Thyroid gland (tissue), 4 donors: ENCODE results near the gene MRM2. TPM values are rescaled to one million over a fixed set of nuclear protein-coding genes. Genes with fewer than 3 reads are reported as not detected.

Source experiments
- DNase-seq, 2 donors: peaks; one replicate each; pipeline ENCODE4 v3.0.0-alpha.2; 2019
- H3K27ac ChIP-seq, 3 donors: fragments of 200-600 bp; sonication (generic); 1 replicate in 2 of 3; 2 replicates in 1 of 3; pipeline ENCODE4 v1.5.1; 2016 to 2019; ENCODE audit warnings: mild to moderate bottlenecking in 1 of 3, moderate library complexity in 1 of 3
- H3K27me3 ChIP-seq: fragments of 200-600 bp; sonication (generic); one replicate; pipeline ENCODE4 v1.5.1; 2019
- H3K36me3 ChIP-seq, 2 donors: fragments of 200-600 bp; sonication (generic); one replicate each; pipeline ENCODE4 v1.5.1; 2016 to 2019
- H3K4me1 ChIP-seq, 2 donors: fragments of 200-600 bp; sonication (generic); one replicate each; pipeline ENCODE4 v1.5.1; 2017 to 2019
- H3K4me3 ChIP-seq, 3 donors: fragments of 200-600 bp; sonication (generic); replicated peaks in 1 of 3; 1 replicate in 2 of 3; 2 replicates in 1 of 3; pipeline ENCODE4 v1.5.1; 2016; ENCODE audit warnings: mild to moderate bottlenecking in 1 of 3
- H3K9me3 ChIP-seq: fragments of 200-600 bp; sonication (generic); one replicate; pipeline ENCODE4 v1.5.1; 2017
- POLR2A ChIP-seq, 2 donors: fragments of 450-650 bp; IDR thresholded peaks; one replicate each; pipeline ENCODE4 v1.6.1; 2017; ENCODE audit warnings: antibody characterized with exemption in 2 of 2, mild to moderate bottlenecking in 2 of 2, moderate library complexity in 1 of 2
- WGBS, 2 donors: methylation state at CpG; one replicate each; pipeline ENCODE4 v1.1.5; 2017; 5-methylcytosine and 5-hydroxymethylcytosine counted together
- intact Hi-C: fragments of 100-400 bp; cut with DNase I; formaldehyde crosslinking; loops from one replicate; pipeline ENCODE4 v1.15.1; 2023
- microRNA-seq: library from miRNA; unstranded; fragments of <30 nt; microRNA quantifications from one replicate; pipeline ENCODE4, GENCODE V29; 2016
- total RNA-seq, 4 donors: library from RNA; depleted of rRNA; stranded (reverse); fragments of >200 nt; gene quantifications; one replicate each; pipeline ENCODE4 v1.2.3, GENCODE V29; 2016
- TF ChIP-seq, protein P1 (sequence below), 6 experiments: fragments of 200-600 bp in 3 of 6; fragments of 450-650 bp in 3 of 6; sonication (generic) in 3 of 6; IDR thresholded peaks; one replicate each; pipeline ENCODE4 v1.5.1; 2016 to 2019; ENCODE audit warnings: antibody characterized with exemption in 6 of 6, mild to moderate bottlenecking in 2 of 6, inconsistent platforms in 1 of 6, moderate library complexity in 1 of 6

MRM2 gene
- total RNA-seq, 4 donors from 2014 or later: 14.7 to 23.8 (median 18.2) TPM

DNA sequence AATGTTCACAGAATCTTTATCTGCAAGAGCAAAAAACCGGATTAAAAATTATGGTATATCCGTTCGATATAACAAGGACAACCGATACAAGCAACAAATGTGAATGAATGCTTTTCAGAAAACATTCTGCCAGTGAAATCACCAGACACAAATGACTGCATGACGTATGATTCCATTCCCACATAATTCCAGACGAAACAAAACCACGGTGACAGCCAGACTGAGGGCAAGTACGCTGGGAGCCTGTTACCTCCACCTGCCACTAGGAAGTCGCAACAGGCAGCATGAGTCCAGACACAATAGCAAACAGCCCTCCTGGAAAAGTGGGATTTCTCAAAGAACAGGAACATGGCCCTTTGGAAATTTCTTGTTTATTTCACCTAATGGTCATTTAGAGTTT is 51.0 kb downstream of the MRM2 start:
- Histone ChIP-seq H3K4me1 (peaks cover 0 to 8% of the 10 kb centered on the region in 2 donors), H3K36me3 (no peaks in the 10 kb centered on the region), H3K27ac (no peak overlapping the region), H3K9me3 (no peaks in the 10 kb centered on the region), H3K27me3 (no peaks in the 10 kb centered on the region), H3K4me3 (no peak overlapping the region)
- DNase-seq: no peak
- 93 to 97% methylated on average over 9 of the region's 9 CpGs for WGBS, 2 donors
- TF ChIP-seq, protein P1, sequence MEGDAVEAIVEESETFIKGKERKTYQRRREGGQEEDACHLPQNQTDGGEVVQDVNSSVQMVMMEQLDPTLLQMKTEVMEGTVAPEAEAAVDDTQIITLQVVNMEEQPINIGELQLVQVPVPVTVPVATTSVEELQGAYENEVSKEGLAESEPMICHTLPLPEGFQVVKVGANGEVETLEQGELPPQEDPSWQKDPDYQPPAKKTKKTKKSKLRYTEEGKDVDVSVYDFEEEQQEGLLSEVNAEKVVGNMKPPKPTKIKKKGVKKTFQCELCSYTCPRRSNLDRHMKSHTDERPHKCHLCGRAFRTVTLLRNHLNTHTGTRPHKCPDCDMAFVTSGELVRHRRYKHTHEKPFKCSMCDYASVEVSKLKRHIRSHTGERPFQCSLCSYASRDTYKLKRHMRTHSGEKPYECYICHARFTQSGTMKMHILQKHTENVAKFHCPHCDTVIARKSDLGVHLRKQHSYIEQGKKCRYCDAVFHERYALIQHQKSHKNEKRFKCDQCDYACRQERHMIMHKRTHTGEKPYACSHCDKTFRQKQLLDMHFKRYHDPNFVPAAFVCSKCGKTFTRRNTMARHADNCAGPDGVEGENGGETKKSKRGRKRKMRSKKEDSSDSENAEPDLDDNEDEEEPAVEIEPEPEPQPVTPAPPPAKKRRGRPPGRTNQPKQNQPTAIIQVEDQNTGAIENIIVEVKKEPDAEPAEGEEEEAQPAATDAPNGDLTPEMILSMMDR (IDR thresholded peaks at IDR 0.05): no peak
- no peak for TF ChIP-seq POLR2A (IDR thresholded peaks at IDR 0.05)
- intact Hi-C loops: no loop called here

DNA sequence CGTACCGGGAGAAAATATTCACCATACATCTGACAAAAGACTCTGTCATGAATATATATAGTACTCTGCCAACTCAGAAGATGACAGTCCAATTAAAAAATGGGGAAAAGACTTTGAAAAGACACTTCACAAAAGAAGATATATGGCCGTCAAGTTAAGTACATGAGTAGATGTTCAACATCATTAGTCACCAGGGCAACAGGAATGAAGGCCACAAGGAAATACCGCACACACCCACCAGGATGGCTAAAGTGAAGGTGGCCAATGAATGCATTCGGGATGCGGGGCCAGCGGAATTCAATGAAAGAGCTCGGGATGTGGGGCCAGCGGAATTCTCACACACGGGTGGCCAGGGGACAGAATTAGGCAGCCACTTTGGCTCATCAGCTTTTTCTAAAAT is 51.5 kb downstream of the MRM2 start:
- TF ChIP-seq, protein P1 (IDR thresholded peaks at IDR 0.05): no peak
- no peak for TF ChIP-seq POLR2A (IDR thresholded peaks at IDR 0.05)
- peaks cover 0 to 4% of the 10 kb centered on the region in 2 donors for H3K4me1 ChIP-seq
- no peaks in the 10 kb centered on the region for H3K36me3 ChIP-seq
- H3K9me3 ChIP-seq: no peaks in the 10 kb centered on the region
- no peak overlapping the region for H3K27ac ChIP-seq
- H3K27me3 ChIP-seq: no peaks in the 10 kb centered on the region
- no peak overlapping the region for H3K4me3 ChIP-seq
- DNase-seq: no peak
- 93 to 95% methylated on average over 10 of the region's 10 CpGs for WGBS, 2 donors
- intact Hi-C loops: no loop called here

DNA sequence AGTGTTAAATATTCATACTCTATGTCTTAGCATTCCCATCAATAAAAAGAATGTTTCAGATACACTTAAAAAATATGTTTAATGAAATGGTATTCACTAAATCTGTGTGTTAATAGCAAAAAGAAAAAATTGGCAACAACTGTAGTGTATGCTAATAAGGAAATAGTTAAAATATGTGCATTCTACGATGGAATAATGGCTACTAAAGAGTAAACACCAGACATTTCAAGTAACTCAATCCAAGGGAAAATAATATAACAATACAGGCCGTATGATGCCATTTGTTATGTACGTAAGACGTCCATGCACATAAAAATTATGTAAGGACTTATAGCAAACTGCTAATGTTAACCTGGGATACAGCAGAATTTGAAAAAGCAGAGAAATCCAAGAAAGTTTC is 55.8 kb downstream of the MRM2 start:
- H3K4me1 ChIP-seq: no peaks in the 10 kb centered on the region
- no peak overlapping the region for H3K4me3 ChIP-seq
- 90 to 91% methylated on average over 4 of the region's 4 CpGs for WGBS, 2 donors
- no peaks in the 10 kb centered on the region for H3K36me3 ChIP-seq
- no peak overlapping the region for H3K27ac ChIP-seq
- no peak for DNase-seq
- H3K27me3 ChIP-seq: no peaks in the 10 kb centered on the region
- intact Hi-C loops: no loop called here
- no peaks in the 10 kb centered on the region for H3K9me3 ChIP-seq
- TF ChIP-seq POLR2A (IDR thresholded peaks at IDR 0.05): no peak
- TF ChIP-seq, protein P1 (IDR thresholded peaks at IDR 0.05): no peak

DNA sequence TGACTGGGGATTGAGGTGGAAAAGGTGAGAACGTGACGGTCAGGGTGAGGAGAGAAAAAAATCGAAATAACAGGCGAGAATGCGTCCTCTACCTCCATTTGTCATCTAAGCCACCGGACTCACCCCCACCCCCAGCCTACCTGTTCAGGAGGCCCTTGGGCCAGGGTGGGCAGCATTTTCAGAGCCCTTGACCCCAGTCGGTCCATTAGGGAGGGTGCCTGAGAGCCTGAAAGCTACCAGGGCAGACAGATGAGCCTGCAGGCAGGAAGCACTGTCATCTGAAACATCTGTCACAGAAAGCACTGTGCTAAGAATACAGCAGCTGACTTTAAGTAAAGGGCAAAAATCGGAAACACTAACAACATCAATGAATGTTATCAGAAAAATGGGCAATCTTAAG is 56.3 kb downstream of the MRM2 start:
- H3K27me3 ChIP-seq: no peaks in the 10 kb centered on the region
- H3K9me3 ChIP-seq: no peaks in the 10 kb centered on the region
- intact Hi-C loops: no loop called here
- no peak overlapping the region for H3K27ac ChIP-seq
- H3K4me3 ChIP-seq: no peak overlapping the region
- H3K36me3 ChIP-seq: no peaks in the 10 kb centered on the region
- H3K4me1 ChIP-seq: no peaks in the 10 kb centered on the region
- TF ChIP-seq POLR2A (IDR thresholded peaks at IDR 0.05): no peak
- TF ChIP-seq, protein P1 (IDR thresholded peaks at IDR 0.05): no peak
- DNase-seq: no peak
- 92 to 96% methylated on average over 8 of the region's 8 CpGs for WGBS, 2 donors

Small RNA genes lying within 50 kb of the gene (microRNA-seq; reads per million reads assigned to microRNA genes)
- not detected for gene MIR6836

Other genes starting within 250 kb of the MRM2 start
- gene MAD1L1, start 9.3 kb downstream of the MRM2 start, total RNA-seq: 10 to 100 TPM; 27.4 to 38.6 (median 33.9) TPM
- gene NUDT1, start within 50 bp of the MRM2 start, total RNA-seq: 10 to 100 TPM in 1 of 4 donors, 1 to 10 TPM in 3; 7.0 to 11.9 (median 9.8) TPM
- gene SNX8, start 72.2 kb upstream of the MRM2 start, total RNA-seq: 10 to 100 TPM; 12.0 to 40.5 (median 23.4) TPM
- gene EIF3B, start 112.6 kb upstream of the MRM2 start, total RNA-seq: 100 to 1,000 TPM in 3 of 4 donors, 10 to 100 TPM in 1; 89.4 to 122 (median 111) TPM
- 10 to 100 TPM; 15.3 to 24.2 (median 19.2) TPM for gene CHST12, start 161.4 kb upstream of the MRM2 start, total RNA-seq
- gene GRIFIN, start 234.2 kb upstream of the MRM2 start, total RNA-seq: not detected